ENCODE measurements around the gene CSKMT. TPM values are rescaled to one million over a fixed set of nuclear protein-coding genes. Genes with fewer than 3 reads are reported as not detected.
"Not testable (repeated sequence)": the region's sequence is repeated elsewhere in the genome, so short reads cannot be mapped to it uniquely, and the experiment has no call there.

CSKMT gene
- polyA plus RNA-seq, 4 donors, result 7.0 to 18.6 (median 12.1) TPM

DNA sequence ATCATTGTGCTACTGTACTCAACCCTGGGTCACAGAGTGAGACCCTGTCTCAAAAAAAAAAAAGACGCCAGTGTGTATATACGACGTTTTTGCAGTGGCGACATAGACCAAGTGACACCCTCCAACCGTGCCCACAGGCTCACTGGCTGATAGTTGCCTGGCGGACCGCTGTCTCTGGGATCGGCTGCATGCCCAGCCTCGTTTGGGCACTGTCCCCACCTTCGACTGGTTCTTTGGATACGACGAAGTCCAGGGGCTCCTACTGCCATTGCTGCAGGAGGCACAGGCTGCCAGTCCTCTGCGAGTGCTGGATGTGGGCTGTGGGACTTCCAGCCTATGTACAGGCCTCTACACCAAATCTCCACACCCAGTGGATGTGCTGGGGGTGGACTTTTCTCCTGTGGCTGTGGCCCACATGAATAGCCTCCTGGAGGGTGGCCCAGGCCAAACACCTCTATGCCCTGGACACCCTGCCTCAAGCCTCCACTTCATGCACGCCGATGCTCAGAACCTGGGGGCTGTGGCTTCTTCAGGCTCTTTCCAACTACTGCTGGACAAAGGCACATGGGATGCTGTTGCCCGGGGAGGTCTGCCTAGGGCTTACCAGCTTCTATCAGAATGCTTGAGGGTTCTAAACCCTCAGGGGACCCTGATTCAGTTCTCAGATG, 1.3 kb downstream of the CSKMT start:
- no peak for DNase-seq
- 20 to 39% (median 25%) methylated on average over 16 of the region's 16 CpGs for WGBS, 3 donors
- Histone ChIP-seq H3K27me3 (ENCODE audit: control insufficient read depth in 3 of 3, insufficient read depth in 3 of 3, low read length in 3 of 3) (no peaks in the 10 kb centered on the region), H3K4me3 (ENCODE audit: low read depth in 1 of 3, low read length in 3 of 3) (peak overlapping the region; percentile 84 to 98 (median 97)), H3K9me3 (ENCODE audit: control insufficient read depth in 2 of 2, insufficient read depth in 1 of 2, low read depth in 1 of 2, low read length in 1 of 2) (no peaks in the 10 kb centered on the region), H3K4me1 (ENCODE audit: control insufficient read depth in 3 of 3, insufficient read depth in 2 of 3, low read depth in 1 of 3, low read length in 2 of 3) (peaks cover 10 to 12% (median 11%) of the 10 kb centered on the region in 3 donors), H3K36me3 (ENCODE audit: control insufficient read depth in 3 of 3, insufficient read depth in 2 of 3, low read depth in 1 of 3, low read length in 3 of 3) (peaks cover 0 to 41% (median 3%) of the 10 kb centered on the region in 3 donors), H3K27ac (ENCODE audit: low read depth in 1 of 3, low read length in 2 of 3) (peak overlapping the region; percentile 57 to 98 (median 95))
- FAIRE-seq, result no peak

DNA sequence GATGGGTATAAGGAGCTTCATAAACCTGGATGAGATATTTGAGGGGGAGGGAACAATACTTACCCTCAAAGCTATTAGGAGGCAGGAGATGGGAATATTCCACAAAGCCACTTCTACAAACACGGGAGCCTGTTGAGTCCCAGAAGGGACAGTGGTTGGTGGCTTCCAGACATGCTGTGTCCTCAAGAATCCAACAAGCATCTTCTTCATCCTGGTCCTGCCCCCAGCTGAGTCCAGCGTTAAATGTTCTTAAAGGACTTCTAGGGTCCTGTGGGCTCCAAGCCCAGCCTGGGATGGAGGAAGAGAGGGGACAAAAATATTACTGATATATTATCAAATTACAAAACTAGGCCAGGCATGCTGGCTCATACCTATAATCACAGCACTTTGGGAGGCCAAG, 2.3 kb downstream of the CSKMT start:
- DNase-seq (no peak), FAIRE-seq (no peak)
- WGBS, 3 donors, result 68 to 79% (median 77%) methylated on average over 2 of the region's 2 CpGs
- no peaks in the 10 kb centered on the region for H3K9me3 ChIP-seq (ENCODE audit: control insufficient read depth in 2 of 2, insufficient read depth in 1 of 2, low read depth in 1 of 2, low read length in 1 of 2)
- peaks cover 0 to 32% (median 3%) of the 10 kb centered on the region in 3 donors for H3K36me3 ChIP-seq (ENCODE audit: control insufficient read depth in 3 of 3, insufficient read depth in 2 of 3, low read depth in 1 of 3, low read length in 3 of 3)
- no peaks in the 10 kb centered on the region for H3K27me3 ChIP-seq (ENCODE audit: control insufficient read depth in 3 of 3, insufficient read depth in 3 of 3, low read length in 3 of 3)
- no peak overlapping the region for H3K4me3 ChIP-seq (ENCODE audit: low read depth in 1 of 3, low read length in 3 of 3)
- H3K27ac ChIP-seq (ENCODE audit: low read depth in 1 of 3, low read length in 2 of 3), result no peak overlapping the region
- peaks cover 10 to 14% (median 11%) of the 10 kb centered on the region in 3 donors for H3K4me1 ChIP-seq (ENCODE audit: control insufficient read depth in 3 of 3, insufficient read depth in 2 of 3, low read depth in 1 of 3, low read length in 2 of 3)

DNA sequence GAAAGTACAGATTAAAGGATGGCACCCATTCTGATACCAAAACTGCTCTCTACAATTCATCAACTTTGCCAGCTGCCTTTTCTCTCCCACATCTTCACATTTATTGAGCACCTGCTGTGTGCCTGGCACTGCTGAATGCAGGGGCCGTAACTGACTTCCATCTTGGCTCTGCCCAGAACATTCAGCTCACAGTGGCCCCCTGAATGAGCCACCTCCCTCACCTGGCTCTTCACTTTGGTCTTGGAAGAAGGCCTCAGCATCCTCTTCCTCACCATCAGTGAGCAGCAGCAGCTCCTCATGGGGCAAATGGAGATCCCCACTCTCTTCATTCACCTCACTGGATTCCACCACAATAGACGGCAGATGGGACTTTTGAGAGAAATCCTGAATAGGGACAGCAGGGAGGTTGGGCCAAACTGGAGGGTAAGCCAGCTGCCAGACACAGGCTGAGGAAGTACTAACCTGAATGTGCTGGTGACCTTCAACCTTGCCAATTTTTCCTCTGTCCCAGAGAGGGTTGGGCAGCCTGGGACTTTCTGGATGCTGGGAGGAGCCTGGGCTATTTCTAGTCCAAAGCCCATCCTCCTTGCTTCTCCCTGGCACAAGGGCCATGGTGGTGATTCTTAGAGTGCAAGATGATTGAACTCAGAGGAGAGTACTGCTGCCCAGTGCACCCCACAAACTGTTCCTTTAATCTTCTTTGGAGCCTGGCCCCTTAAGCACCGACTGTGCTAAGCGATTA, 4.5 kb downstream of the CSKMT start:
- Histone ChIP-seq H3K27me3 (ENCODE audit: control insufficient read depth in 3 of 3, insufficient read depth in 3 of 3, low read length in 3 of 3) (no peaks in the 10 kb centered on the region), H3K27ac (ENCODE audit: low read depth in 1 of 3, low read length in 2 of 3) (peak overlapping the region in 2 of 3 donors; percentile 2 to 52), H3K36me3 (ENCODE audit: control insufficient read depth in 3 of 3, insufficient read depth in 2 of 3, low read depth in 1 of 3, low read length in 3 of 3) (peaks cover 0 to 39% (median 3%) of the 10 kb centered on the region in 3 donors), H3K4me3 (ENCODE audit: low read depth in 1 of 3, low read length in 3 of 3) (no peak overlapping the region), H3K9me3 (ENCODE audit: control insufficient read depth in 2 of 2, insufficient read depth in 1 of 2, low read depth in 1 of 2, low read length in 1 of 2) (no peaks in the 10 kb centered on the region), H3K4me1 (ENCODE audit: control insufficient read depth in 3 of 3, insufficient read depth in 2 of 3, low read depth in 1 of 3, low read length in 2 of 3) (peaks cover 10 to 22% (median 11%) of the 10 kb centered on the region in 3 donors)
- whole genome bisulfite sequencing, 3 donors, result 45 to 69% (median 49%) methylated on average over 4 of the region's 4 CpGs
- peak in 1 of 2 donors; percentile 83 for DNase-seq
- no peak for FAIRE-seq

DNA sequence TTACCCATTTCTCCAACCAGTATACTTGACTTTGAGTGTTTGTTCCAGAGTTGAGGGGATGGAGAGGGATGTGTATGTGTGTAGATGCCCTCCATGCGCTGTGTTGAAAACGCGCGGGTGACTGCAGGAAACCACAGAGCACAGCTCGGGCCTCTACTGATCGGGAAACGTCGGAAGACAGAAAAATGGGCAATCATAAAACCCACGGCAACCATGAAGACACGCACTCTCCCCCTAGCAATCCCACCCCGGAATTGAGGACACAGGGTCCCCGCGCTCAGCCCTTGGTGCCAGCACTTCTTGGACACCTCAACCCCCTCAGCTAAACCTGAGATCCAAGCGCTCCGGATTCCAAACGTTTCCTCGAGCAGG, 6.1 kb downstream of the CSKMT start:
- no peak for FAIRE-seq
- H3K9me3 ChIP-seq (ENCODE audit: control insufficient read depth in 2 of 2, insufficient read depth in 1 of 2, low read depth in 1 of 2, low read length in 1 of 2), result no peaks in the 10 kb centered on the region
- H3K4me1 ChIP-seq (ENCODE audit: control insufficient read depth in 3 of 3, insufficient read depth in 2 of 3, low read depth in 1 of 3, low read length in 2 of 3), result peaks cover 10 to 22% (median 11%) of the 10 kb centered on the region in 3 donors
- 0 to 1% (median 1%) methylated on average over 17 of the region's 17 CpGs for WGBS, 3 donors
- DNase-seq, result no peak
- H3K4me3 ChIP-seq (ENCODE audit: low read depth in 1 of 3, low read length in 3 of 3), result peak overlapping the region; percentile 61 to 80 (median 80)
- H3K27me3 ChIP-seq (ENCODE audit: control insufficient read depth in 3 of 3, insufficient read depth in 3 of 3, low read length in 3 of 3), result no peaks in the 10 kb centered on the region
- peak overlapping the region; percentile 77 to 89 (median 87) for H3K27ac ChIP-seq (ENCODE audit: low read depth in 1 of 3, low read length in 2 of 3)
- H3K36me3 ChIP-seq (ENCODE audit: control insufficient read depth in 3 of 3, insufficient read depth in 2 of 3, low read depth in 1 of 3, low read length in 3 of 3), result peaks cover 0 to 44% (median 6%) of the 10 kb centered on the region in 3 donors

DNA sequence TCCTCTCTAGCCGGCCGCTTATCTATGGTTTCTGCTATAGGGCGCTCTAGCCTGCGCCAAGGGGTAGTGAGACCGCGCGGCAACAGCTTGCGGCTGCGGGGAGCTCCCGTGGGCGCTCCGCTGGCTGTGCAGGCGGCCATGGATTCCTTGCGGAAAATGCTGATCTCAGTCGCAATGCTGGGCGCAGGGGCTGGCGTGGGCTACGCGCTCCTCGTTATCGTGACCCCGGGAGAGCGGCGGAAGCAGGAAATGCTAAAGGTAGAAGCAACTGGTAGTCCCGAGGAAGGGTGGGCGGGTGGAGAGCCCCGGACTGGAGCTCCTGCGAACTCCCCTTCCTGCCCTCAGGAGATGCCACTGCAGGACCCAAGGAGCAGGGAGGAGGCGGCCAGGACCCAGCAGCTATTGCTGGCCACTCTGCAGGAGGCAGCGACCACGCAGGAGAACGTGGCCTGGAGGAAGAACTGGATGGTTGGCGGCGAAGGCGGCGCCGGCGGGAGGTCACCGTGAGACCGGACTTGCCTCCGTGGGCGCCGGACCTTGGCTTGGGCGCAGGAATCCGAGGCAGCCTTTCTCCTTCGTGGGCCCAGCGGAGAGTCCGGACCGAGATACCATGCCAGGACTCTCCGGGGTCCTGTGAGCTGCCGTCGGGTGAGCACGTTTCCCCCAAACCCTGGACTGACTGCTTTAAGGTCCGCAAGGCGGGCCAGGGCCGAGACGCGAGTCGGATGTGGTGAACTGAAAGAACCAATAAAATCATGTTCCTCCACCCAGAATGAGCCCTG, 6.7 kb downstream of the CSKMT start, which contains the start of the genes LBHD1 and UQCC3:
LBHD1 (minus strand) TSS at position 660 of the 782 bp plus-strand sequence. CDS start 2,236 bp downstream, outside the sequence.
UQCC3 (plus strand) TSS at position 66 of the 782 bp plus-strand sequence; CDS start at position 139, 73 bp downstream.
- peak within 1 kb of the TSS; percentile 61 to 80 (median 80) for H3K4me3 ChIP-seq (ENCODE audit: low read depth in 1 of 3, low read length in 3 of 3)
- no peaks in the 10 kb centered on the region for H3K9me3 ChIP-seq (ENCODE audit: control insufficient read depth in 2 of 2, insufficient read depth in 1 of 2, low read depth in 1 of 2, low read length in 1 of 2)
- 0 to 1% (median 0%) methylated on average over 57 to 59 of the region's 59 CpGs for WGBS, 3 donors
- peak; percentile 84 to 92 for DNase-seq
- FAIRE-seq, result no peak
- H3K4me1 ChIP-seq (ENCODE audit: control insufficient read depth in 3 of 3, insufficient read depth in 2 of 3, low read depth in 1 of 3, low read length in 2 of 3), result peaks cover 4 to 16% (median 7%) of the 10 kb centered on the region in 3 donors
- peaks cover 0 to 43% (median 6%) of the 10 kb centered on the region in 3 donors for H3K36me3 ChIP-seq (ENCODE audit: control insufficient read depth in 3 of 3, insufficient read depth in 2 of 3, low read depth in 1 of 3, low read length in 3 of 3)
- H3K27ac ChIP-seq (ENCODE audit: low read depth in 1 of 3, low read length in 2 of 3), result peak within 1 kb of the TSS; percentile 77 to 89 (median 87)
- H3K27me3 ChIP-seq (ENCODE audit: control insufficient read depth in 3 of 3, insufficient read depth in 3 of 3, low read length in 3 of 3), result no peaks in the 10 kb centered on the region

DNA sequence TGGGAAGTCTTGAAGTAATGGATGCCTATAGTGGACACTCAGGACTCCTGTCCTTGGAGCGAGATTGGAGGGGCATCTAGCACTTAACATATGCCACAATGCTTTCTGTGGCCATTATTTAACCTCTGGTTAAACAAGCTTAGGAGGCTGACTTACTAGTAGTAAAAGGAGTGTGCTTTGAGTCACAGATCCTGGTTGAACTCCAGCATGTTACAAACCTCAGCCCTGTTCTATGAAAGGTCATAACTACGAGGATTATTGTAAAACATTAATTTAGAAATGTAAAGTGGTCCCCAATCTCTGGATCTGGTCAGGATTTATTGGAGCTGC, 8.0 kb downstream of the CSKMT start:
- Histone ChIP-seq H3K36me3 (ENCODE audit: control insufficient read depth in 3 of 3, insufficient read depth in 2 of 3, low read depth in 1 of 3, low read length in 3 of 3) (peaks cover 2 to 44% (median 3%) of the 10 kb centered on the region in 3 donors), H3K4me1 (ENCODE audit: control insufficient read depth in 3 of 3, insufficient read depth in 2 of 3, low read depth in 1 of 3, low read length in 2 of 3) (peaks cover 4 to 16% (median 9%) of the 10 kb centered on the region in 3 donors), H3K9me3 (ENCODE audit: control insufficient read depth in 2 of 2, insufficient read depth in 1 of 2, low read depth in 1 of 2, low read length in 1 of 2) (no peaks in the 10 kb centered on the region), H3K27ac (ENCODE audit: low read depth in 1 of 3, low read length in 2 of 3) (peak overlapping the region in 2 of 3 donors; percentile 27 to 89), H3K4me3 (ENCODE audit: low read depth in 1 of 3, low read length in 3 of 3) (no peak overlapping the region), H3K27me3 (ENCODE audit: control insufficient read depth in 3 of 3, insufficient read depth in 3 of 3, low read length in 3 of 3) (no peaks in the 10 kb centered on the region)
- 53 to 79% (median 55%) methylated on average over 2 of the region's 2 CpGs for WGBS, 3 donors
- FAIRE-seq (no peak), DNase-seq (no peak)

DNA sequence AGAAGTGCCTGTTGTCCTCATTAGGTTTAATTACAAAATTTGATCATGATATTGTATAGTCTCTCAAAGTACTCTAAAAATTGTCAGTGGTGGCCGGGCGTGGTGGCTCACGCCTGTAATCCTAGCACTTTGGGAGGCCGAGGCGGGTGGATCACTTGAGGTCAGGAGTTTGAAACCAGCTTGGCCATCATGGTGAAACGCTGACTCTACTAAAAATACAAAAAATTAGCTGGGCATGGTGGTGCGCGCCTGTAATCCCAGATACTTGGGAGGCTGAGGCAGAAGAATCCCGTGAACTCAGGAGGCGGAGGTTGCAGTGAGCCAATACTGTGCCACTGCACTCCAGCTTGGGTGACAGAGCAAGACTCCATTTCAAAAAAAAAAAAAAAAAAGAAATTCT, 10.3 kb downstream of the CSKMT start:
- 90 to 95% (median 94%) methylated on average over 10 of the region's 10 CpGs for WGBS, 3 donors
- not testable (repeated sequence) for H3K4me3 ChIP-seq (ENCODE audit: low read depth in 1 of 3, low read length in 3 of 3); FAIRE-seq; DNase-seq; H3K27ac ChIP-seq (ENCODE audit: low read depth in 1 of 3, low read length in 2 of 3); H3K27me3 ChIP-seq (ENCODE audit: control insufficient read depth in 3 of 3, insufficient read depth in 3 of 3, low read length in 3 of 3); H3K9me3 ChIP-seq (ENCODE audit: control insufficient read depth in 2 of 2, insufficient read depth in 1 of 2, low read depth in 1 of 2, low read length in 1 of 2)
- Histone ChIP-seq H3K36me3 (ENCODE audit: control insufficient read depth in 3 of 3, insufficient read depth in 2 of 3, low read depth in 1 of 3, low read length in 3 of 3) (peaks cover 2 to 35% (median 3%) of the 10 kb centered on the region in 3 donors), H3K4me1 (ENCODE audit: control insufficient read depth in 3 of 3, insufficient read depth in 2 of 3, low read depth in 1 of 3, low read length in 2 of 3) (peaks cover 2 to 21% (median 4%) of the 10 kb centered on the region in 3 donors)

DNA sequence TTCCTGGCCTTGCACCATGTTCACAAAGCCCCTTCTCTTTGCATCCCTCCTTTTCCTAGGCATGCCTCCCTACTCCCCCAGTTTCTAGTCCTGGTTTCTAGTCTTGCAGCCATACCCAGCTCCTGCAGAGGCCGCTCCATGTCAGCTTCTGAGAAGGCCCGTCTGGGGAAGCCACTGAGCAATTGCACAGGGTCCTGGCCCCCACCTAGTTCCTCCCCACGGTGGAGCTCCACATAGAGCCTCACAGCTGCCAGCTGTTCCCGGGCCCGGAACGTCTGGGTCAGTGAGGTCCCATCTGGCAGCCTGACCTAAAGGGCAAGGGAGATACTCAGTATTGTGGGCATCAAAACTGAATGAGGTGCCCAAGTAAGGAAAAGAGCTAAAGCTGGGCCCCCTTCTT, 11.6 kb downstream of the CSKMT start:
- Histone ChIP-seq H3K36me3 (ENCODE audit: control insufficient read depth in 3 of 3, insufficient read depth in 2 of 3, low read depth in 1 of 3, low read length in 3 of 3) (peaks cover 2 to 35% (median 3%) of the 10 kb centered on the region in 3 donors), H3K9me3 (ENCODE audit: control insufficient read depth in 2 of 2, insufficient read depth in 1 of 2, low read depth in 1 of 2, low read length in 1 of 2) (no peaks in the 10 kb centered on the region), H3K27ac (ENCODE audit: low read depth in 1 of 3, low read length in 2 of 3) (peak overlapping the region in 1 of 3 donors; percentile 25), H3K4me3 (ENCODE audit: low read depth in 1 of 3, low read length in 3 of 3) (no peak overlapping the region), H3K4me1 (ENCODE audit: control insufficient read depth in 3 of 3, insufficient read depth in 2 of 3, low read depth in 1 of 3, low read length in 2 of 3) (peaks cover 2 to 21% (median 4%) of the 10 kb centered on the region in 3 donors), H3K27me3 (ENCODE audit: control insufficient read depth in 3 of 3, insufficient read depth in 3 of 3, low read length in 3 of 3) (no peaks in the 10 kb centered on the region)
- 48 to 58% (median 54%) methylated on average over 6 of the region's 6 CpGs for WGBS, 3 donors
- FAIRE-seq (no peak), DNase-seq (no peak)

Data from small intestine (tissue), 7 donors.